Articular chondrocyte of knee joint (primary cell): ENCODE measurements around the gene ERAS. TPM values are rescaled to one million over a fixed set of nuclear protein-coding genes. Genes with fewer than 3 reads are reported as not detected.

ENCODE experiments used
- small RNA-seq: library from RNA; depleted of rRNA; stranded (forward); fragments of <200 nt; gene quantifications from one replicate; pipeline ENCODE3, GENCODE V24; 2012
- total RNA-seq: library from RNA; depleted of rRNA; stranded (reverse); fragments of >200 nt; gene quantifications from 2 replicates; pipeline ENCODE4 v1.2.3, GENCODE V29; 2012

ERAS gene
- not detected in 2 replicates for total RNA-seq

GRCh38 chrX:48826135-48826875 is at the start of gene ERAS:
Gene ERAS (plus strand): TSS chrX:48826513. CDS start chrX:48829124, 2,611 bp downstream.

GRCh38 chrX:48786341-48786800 is 39.9 kb upstream of the ERAS start, which contains the start of gene GATA1:
Gene GATA1 (plus strand): TSS chrX:48786590. CDS start chrX:48791110, 4,520 bp downstream.

GRCh38 chrX:48801280-48802088 is 24.8 kb upstream of the ERAS start, which contains the start of gene HDAC6:
Gene HDAC6 (plus strand): TSS chrX:48802067. CDS start chrX:48802693, 626 bp downstream.

GRCh38 chrX:48835524-48836329 is 9.4 kb downstream of the ERAS start, which contains the start of gene PCSK1N:
Gene PCSK1N (minus strand): TSS chrX:48835610. CDS start chrX:48835532, 78 bp downstream.

Small RNAs within 50 kb of the gene (small RNA-seq; reads per million reads assigned to genes)
- gene RNU6-29P: not detected

Other genes with a start within 250 kb of the ERAS start
- gene WDR13, start 229.0 kb upstream of the ERAS start, total RNA-seq: 89.5 and 94.5 TPM in 2 replicates
- 0.11 and 0.13 TPM in 2 replicates for gene WAS, start 142.7 kb upstream of the ERAS start, total RNA-seq
- gene SUV39H1, start 129.8 kb upstream of the ERAS start, total RNA-seq: 2.6 and 3.5 TPM in 2 replicates
- not detected in 2 replicates for gene GLOD5, start 64.8 kb upstream of the ERAS start, total RNA-seq
- gene GATA1, start 39.9 kb upstream of the ERAS start, total RNA-seq: not detected in 2 replicates
- gene HDAC6, start 24.4 kb upstream of the ERAS start, total RNA-seq: 24.8 and 27.5 TPM in 2 replicates
- gene PCSK1N, start 9.1 kb downstream of the ERAS start, total RNA-seq: 0.13 and 0.32 TPM in 2 replicates
- 11.9 and 13.6 TPM in 2 replicates for gene TIMM17B, start 71.3 kb downstream of the ERAS start, total RNA-seq
- gene PQBP1, start 71.4 kb downstream of the ERAS start, total RNA-seq: 28.2 and 30.1 TPM in 2 replicates
- 15.5 and 17.4 TPM in 2 replicates for gene SLC35A2, start 85.1 kb downstream of the ERAS start, total RNA-seq
- 4.6 and 6.5 TPM in 2 replicates for gene PIM2, start 92.5 kb downstream of the ERAS start, total RNA-seq
- 27.3 and 27.7 TPM in 2 replicates for gene OTUD5, start 131.1 kb downstream of the ERAS start, total RNA-seq
- gene KCND1, start 145.3 kb downstream of the ERAS start, total RNA-seq: 0.39 and 0.43 TPM in 2 replicates
- gene GRIPAP1, start 175.8 kb downstream of the ERAS start, total RNA-seq: 10.8 and 11.7 TPM in 2 replicates
- gene TFE3, start 216.8 kb downstream of the ERAS start, total RNA-seq: 35.4 and 37.4 TPM in 2 replicates
- 0.91 and 1.5 TPM in 2 replicates for gene CCDC120, start 232.5 kb downstream of the ERAS start, total RNA-seq
- 11.7 and 14.0 TPM in 2 replicates for gene PRAF2, start 247.5 kb downstream of the ERAS start, total RNA-seq